CD14-positive monocyte (primary cell): ENCODE results near the gene SLC24A4. TPM values are rescaled to one million over a fixed set of nuclear protein-coding genes. Genes with fewer than 3 reads are reported as not detected.

Source experiments
- DNase-seq, 3 donors: peaks; one replicate each; pipeline ENCODE4 v3.0.0-alpha.2; 2011 to 2022
- H2AFZ ChIP-seq: 2 replicates; pipeline ENCODE4 v1.6.0; 2012; ENCODE audit warnings: mild to moderate bottlenecking, low read depth, low read length, inconsistent platforms; ENCODE audit not compliant: insufficient read depth, poor library complexity, severe bottlenecking
- H3K27ac ChIP-seq, 2 donors: 1 replicate in 1 of 2; 2 replicates in 1 of 2; pipeline ENCODE4 v1.5.1; 2012 to 2013; ENCODE audit warnings: low read length in 2 of 2, control low read depth in 1 of 2, inconsistent platforms in 1 of 2, low read depth in 1 of 2, mild to moderate bottlenecking in 1 of 2
- H3K27me3 ChIP-seq, 2 donors: one replicate each; pipeline versions ENCODE4 v1.6.0 to v1.6.1; 2011 to 2013; ENCODE audit warnings: low read length in 2 of 2; ENCODE audit not compliant: control insufficient read depth in 2 of 2, insufficient read depth in 2 of 2
- H3K36me3 ChIP-seq, 2 donors: replicated peaks in 1 of 2; 1 replicate in 1 of 2; 2 replicates in 1 of 2; pipeline versions ENCODE4 v1.5.1 to v1.6.1; 2012 to 2013; ENCODE audit warnings: low read length in 2 of 2, control low read depth in 1 of 2, inconsistent platforms in 1 of 2, mild to moderate bottlenecking in 1 of 2; ENCODE audit not compliant: insufficient read depth in 2 of 2, control insufficient read depth in 1 of 2
- H3K4me1 ChIP-seq, 2 donors: 1 replicate in 1 of 2; 2 replicates in 1 of 2; pipeline versions ENCODE4 v1.5.1 to v1.6.1; 2012 to 2013; ENCODE audit warnings: low read length in 2 of 2, control low read depth in 1 of 2, inconsistent platforms in 1 of 2, mild to moderate bottlenecking in 1 of 2, moderate library complexity in 1 of 2; ENCODE audit not compliant: insufficient read depth in 2 of 2, control insufficient read depth in 1 of 2
- H3K4me2 ChIP-seq: replicated peaks from 2 replicates; pipeline ENCODE3; 2012; ENCODE audit warnings: low read length, moderate library complexity, mild to moderate bottlenecking; ENCODE audit not compliant: poor library complexity, severe bottlenecking; ENCODE audit errors: extremely low read depth
- H3K4me3 ChIP-seq, 3 experiments: fragments of 200-600 bp in 1 of 3; sonication (generic) in 1 of 3; replicated peaks in 1 of 3; 1 replicate in 2 of 3; 2 replicates in 1 of 3; pipeline ENCODE4 v1.5.1; 2011 to 2013; ENCODE audit warnings: low read length in 3 of 3, mild to moderate bottlenecking in 3 of 3, control low read depth in 2 of 3, low read depth in 2 of 3, inconsistent platforms in 1 of 3, moderate library complexity in 1 of 3
- H3K79me2 ChIP-seq: 2 replicates; pipeline ENCODE4 v1.6.0; 2012; ENCODE audit warnings: mild to moderate bottlenecking, control low read depth, inconsistent platforms, low read length, moderate library complexity; ENCODE audit not compliant: insufficient read depth
- H3K9ac ChIP-seq: 2 replicates; pipeline ENCODE4 v1.6.0; 2017; ENCODE audit warnings: low read length, mild to moderate bottlenecking; ENCODE audit not compliant: insufficient read depth, poor library complexity, severe bottlenecking
- H3K9me3 ChIP-seq, 2 donors: replicated peaks in 1 of 2; 1 replicate in 1 of 2; 2 replicates in 1 of 2; pipeline versions ENCODE4 v1.5.1 to v1.6.1; 2012 to 2013; ENCODE audit warnings: low read length in 2 of 2, control low read depth in 1 of 2; ENCODE audit not compliant: control insufficient read depth in 1 of 2, insufficient read depth in 1 of 2
- H4K20me1 ChIP-seq: 2 replicates; pipeline ENCODE4 v1.6.0; 2012; ENCODE audit warnings: mild to moderate bottlenecking, low read length, control low read depth, moderate library complexity; ENCODE audit not compliant: insufficient read depth
- H3K27ac Mint-ChIP-seq, 7 donors: one replicate each; pipeline ENCODE4 v1.8.0; 2020; ENCODE audit warnings: mild to moderate bottlenecking in 7 of 7, mixed read lengths in 7 of 7, moderate library complexity in 6 of 7, inconsistent platforms in 2 of 7
- H3K27me3 Mint-ChIP-seq, 3 donors: one replicate each; pipeline ENCODE4 v1.8.0; 2021 to 2022; ENCODE audit warnings: low read depth in 3 of 3, mild to moderate bottlenecking in 3 of 3, mixed read lengths in 3 of 3, moderate library complexity in 3 of 3, inconsistent platforms in 1 of 3
- H3K36me3 Mint-ChIP-seq, 2 donors: one replicate each; pipeline ENCODE4 v1.8.0; 2020; ENCODE audit warnings: mixed read lengths in 2 of 2, inconsistent platforms in 1 of 2, mild to moderate bottlenecking in 1 of 2
- H3K4me1 Mint-ChIP-seq: one replicate; pipeline ENCODE4 v1.8.0; 2020; ENCODE audit warnings: mild to moderate bottlenecking, mixed read lengths
- H3K4me3 Mint-ChIP-seq, 2 donors: one replicate each; pipeline ENCODE4 v1.8.0; 2020; ENCODE audit warnings: mild to moderate bottlenecking in 2 of 2, mixed read lengths in 2 of 2, moderate library complexity in 1 of 2
- H3K9me3 Mint-ChIP-seq, 7 donors: one replicate each; pipeline ENCODE4 v1.8.0; 2020 to 2022; ENCODE audit warnings: mixed read lengths in 7 of 7, mild to moderate bottlenecking in 6 of 7, moderate library complexity in 6 of 7, inconsistent platforms in 2 of 7
- CTCF ChIP-seq: fragments of 200-600 bp; IDR thresholded peaks from one replicate; pipeline ENCODE4 v1.8.0; 2022; ENCODE audit warnings: antibody characterized with exemption, mild to moderate bottlenecking
- WGBS: methylation state at CpG from one replicate; pipeline ENCODE4 v1.1.5; 2013; ENCODE audit warnings: missing lambda C conversion rate; ENCODE audit not compliant: insufficient coverage; 5-methylcytosine and 5-hydroxymethylcytosine counted together
- intact Hi-C, 2 donors: fragments of 100-400 bp; cut with micrococcal nuclease; formaldehyde crosslinking; loops; one replicate each; pipeline versions ENCODE4 v1.15.0 to v1.15.1; 2023
- polyA plus RNA-seq, 3 donors: library from polyadenylated mRNA; depleted of rRNA in 1 of 3; unstranded in 2 of 3; stranded (reverse) in 1 of 3; fragments of 300-500 nt in 2 of 3; fragments of >200 nt in 1 of 3; fragmentation: Illumina TruSeq in 2 of 3; gene quantifications; 1 replicate in 2 of 3; 2 replicates in 1 of 3; pipeline ENCODE4 v1.2.3, GENCODE V29; 2012 to 2021

The SLC24A4 gene
- polyA plus RNA-seq, 3 donors, result 20.0 to 41.9 (median 26.5) TPM

- intact Hi-C loops, result no loop called here
- no peaks in the 10 kb centered on the region for H3K27me3 ChIP-seq
- peak overlapping the region in 1 of 2 donors; percentile 76 for H3K27ac ChIP-seq
- H2AFZ ChIP-seq, result no peak overlapping the region
- H3K4me2 ChIP-seq, result no peak overlapping the region
- no peak overlapping the region for H3K9ac ChIP-seq
- peaks cover 0 to 3% (median 0%) of the 10 kb centered on the region in 3 donors for H3K27me3 Mint-ChIP-seq
- peaks cover 9 to 33% (median 17%) of the 10 kb centered on the region in 7 donors for H3K9me3 Mint-ChIP-seq
- no peaks in the 10 kb centered on the region for H4K20me1 ChIP-seq
- H3K27ac Mint-ChIP-seq, result peak overlapping the region; percentile 69 to 98 (median 96)
- WGBS, result no CpG with 5 or more reads among the region's 2 CpGs
- peaks cover 6% of the 10 kb centered on the region for H3K79me2 ChIP-seq
- DNase-seq, result peak in 1 of 3 donors; percentile 39
- H3K36me3 Mint-ChIP-seq, result peaks cover 28 to 43% of the 10 kb centered on the region in 2 donors
- TF ChIP-seq CTCF, result no peak
- peaks cover 98 to 99% of the 10 kb centered on the region in 2 donors for H3K4me1 ChIP-seq
- peaks cover 7 to 8% of the 10 kb centered on the region in 2 donors for H3K9me3 ChIP-seq
- no peak overlapping the region for H3K4me3 Mint-ChIP-seq
- no peaks in the 10 kb centered on the region for H3K36me3 ChIP-seq
- peaks cover 94% of the 10 kb centered on the region for H3K4me1 Mint-ChIP-seq
- H3K4me3 ChIP-seq, result no peak overlapping the region
Observed at GRCh38 chr14:92404938-92405337, 82.0 kb downstream of the SLC24A4 start.

- no peak overlapping the region for H3K4me3 ChIP-seq
- no peaks in the 10 kb centered on the region for H3K27me3 ChIP-seq
- H3K36me3 ChIP-seq, result no peaks in the 10 kb centered on the region
- peaks cover 0 to 3% (median under 1%) of the 10 kb centered on the region in 3 donors for H3K27me3 Mint-ChIP-seq
- no peak overlapping the region for H3K4me2 ChIP-seq
- peaks cover 98 to 99% of the 10 kb centered on the region in 2 donors for H3K4me1 ChIP-seq
- H3K9me3 ChIP-seq, result peaks cover 7 to 8% of the 10 kb centered on the region in 2 donors
- H3K9ac ChIP-seq, result no peak overlapping the region
- WGBS, result no CpG with 5 or more reads among the region's 1 CpG
- peaks cover 6% of the 10 kb centered on the region for H3K79me2 ChIP-seq
- intact Hi-C loops, result no loop called here
- H3K9me3 Mint-ChIP-seq, result peaks cover 8 to 32% (median 17%) of the 10 kb centered on the region in 7 donors
- peak overlapping the region; percentile 75 to 76 for H3K27ac ChIP-seq
- H3K27ac Mint-ChIP-seq, result peak overlapping the region; percentile 93 to 99 (median 96)
- H4K20me1 ChIP-seq, result no peaks in the 10 kb centered on the region
- H2AFZ ChIP-seq, result no peak overlapping the region
- peak; percentile 81 to 90 (median 89) for DNase-seq
- no peak for TF ChIP-seq CTCF
- H3K36me3 Mint-ChIP-seq, result peaks cover 30 to 45% of the 10 kb centered on the region in 2 donors
- peak overlapping the region in 1 of 2 donors; percentile 61 for H3K4me3 Mint-ChIP-seq
- H3K4me1 Mint-ChIP-seq, result peaks cover 96% of the 10 kb centered on the region
Observed at GRCh38 chr14:92407410-92407809, 84.4 kb downstream of the SLC24A4 start.
